HG02973 (cell line): ENCODE results near the gene SAP25.

Experiments used
- ATAC-seq: cut with Tn5 transposase; IDR thresholded peaks from one replicate; pipeline ENCODE4 v1.9.1; 2021; ENCODE audit warnings: moderate library complexity; ENCODE audit not compliant: unreplicated experiment

The SAP25 gene

DNA sequence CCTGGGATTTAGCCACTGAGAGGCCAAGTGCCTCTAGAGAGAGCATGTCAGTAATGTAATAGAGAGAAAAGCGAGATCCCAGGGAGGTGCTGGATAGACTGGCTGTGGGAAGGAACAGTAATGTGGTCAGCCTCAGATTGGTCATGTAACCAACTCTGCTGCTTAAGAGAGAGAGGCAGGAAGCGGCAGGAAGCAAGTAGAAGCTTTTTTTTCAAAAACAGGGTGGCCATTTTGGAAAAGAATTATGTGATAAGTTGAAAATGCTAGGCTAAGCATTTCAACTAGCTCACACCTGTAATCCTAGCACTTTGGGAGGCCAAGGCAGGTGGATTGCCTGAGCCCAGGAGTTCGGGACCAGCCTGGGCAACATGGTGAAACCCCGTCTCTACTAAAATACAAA, 24.7 kb upstream of the SAP25 start:
- no peak for ATAC-seq

DNA sequence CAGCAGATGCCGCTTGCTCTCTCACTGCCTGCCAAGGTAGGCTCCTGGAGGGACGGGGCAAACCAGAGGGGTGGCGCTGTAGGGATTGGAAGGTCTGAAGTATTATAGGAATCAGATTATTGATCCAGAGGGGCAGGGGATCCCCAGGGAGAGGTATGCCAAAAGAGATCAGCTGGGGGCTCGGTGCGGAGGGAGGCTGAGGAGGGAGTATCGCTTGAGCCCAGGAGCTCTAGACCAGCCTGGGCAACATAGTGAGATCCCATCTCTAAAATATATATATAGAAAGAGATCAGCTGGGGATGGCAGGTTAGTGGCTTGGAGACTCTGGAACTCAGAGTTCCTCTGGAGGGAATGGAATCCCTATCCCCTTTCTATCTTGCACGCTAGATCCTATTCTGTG, 21.5 kb upstream of the SAP25 start:
- ATAC-seq, result no peak

DNA sequence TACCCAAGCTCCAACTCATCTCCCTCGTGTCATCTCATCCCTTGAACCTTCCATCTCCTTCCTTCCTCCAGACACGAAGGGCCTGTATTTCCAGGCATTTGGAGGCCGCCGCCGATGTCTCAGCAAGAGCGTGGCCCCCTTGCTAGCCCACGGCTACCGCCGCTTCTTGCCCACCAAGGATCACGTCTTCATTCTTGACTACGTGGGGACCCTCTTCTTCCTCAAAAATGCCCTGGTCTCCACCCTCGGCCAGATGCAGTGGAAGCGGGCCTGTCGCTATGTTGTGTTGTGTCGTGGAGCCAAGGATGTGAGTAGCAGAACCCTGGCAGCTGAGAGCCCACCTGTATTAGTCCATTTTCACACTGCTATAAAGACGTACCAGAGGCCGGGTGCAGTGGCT, 17.9 kb upstream of the SAP25 start:
- ATAC-seq, result no peak

DNA sequence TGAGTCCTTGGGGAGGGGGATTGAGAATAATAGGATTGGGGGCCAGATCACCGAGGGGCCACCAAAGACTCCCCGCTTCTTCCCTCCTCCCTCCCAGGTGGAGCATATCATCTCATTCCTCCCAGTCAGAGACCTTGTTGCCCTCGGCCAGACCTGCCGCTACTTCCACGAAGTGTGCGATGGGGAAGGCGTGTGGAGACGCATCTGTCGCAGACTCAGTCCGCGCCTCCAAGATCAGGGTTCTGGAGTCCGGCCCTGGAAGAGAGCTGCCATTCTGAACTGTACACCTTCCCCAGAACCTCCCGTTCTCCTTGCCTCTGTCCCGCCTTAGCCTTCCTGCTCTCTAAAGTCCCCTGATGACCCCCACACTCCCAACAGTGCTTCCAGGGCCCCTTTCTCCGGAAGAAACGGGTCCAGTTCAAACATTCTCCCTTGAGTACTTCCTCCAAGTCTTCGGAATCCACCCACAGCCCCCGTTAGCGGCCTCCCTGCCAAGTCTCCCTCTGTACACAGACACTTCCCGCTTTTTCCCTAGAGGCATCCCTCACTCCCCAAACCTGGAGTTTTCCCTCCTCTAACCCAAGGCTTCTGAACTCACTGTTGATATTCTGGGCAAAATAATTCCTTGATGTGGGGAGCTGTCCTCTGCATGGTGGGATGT, 16.5 kb upstream of the SAP25 start:
- ATAC-seq, result no peak

DNA sequence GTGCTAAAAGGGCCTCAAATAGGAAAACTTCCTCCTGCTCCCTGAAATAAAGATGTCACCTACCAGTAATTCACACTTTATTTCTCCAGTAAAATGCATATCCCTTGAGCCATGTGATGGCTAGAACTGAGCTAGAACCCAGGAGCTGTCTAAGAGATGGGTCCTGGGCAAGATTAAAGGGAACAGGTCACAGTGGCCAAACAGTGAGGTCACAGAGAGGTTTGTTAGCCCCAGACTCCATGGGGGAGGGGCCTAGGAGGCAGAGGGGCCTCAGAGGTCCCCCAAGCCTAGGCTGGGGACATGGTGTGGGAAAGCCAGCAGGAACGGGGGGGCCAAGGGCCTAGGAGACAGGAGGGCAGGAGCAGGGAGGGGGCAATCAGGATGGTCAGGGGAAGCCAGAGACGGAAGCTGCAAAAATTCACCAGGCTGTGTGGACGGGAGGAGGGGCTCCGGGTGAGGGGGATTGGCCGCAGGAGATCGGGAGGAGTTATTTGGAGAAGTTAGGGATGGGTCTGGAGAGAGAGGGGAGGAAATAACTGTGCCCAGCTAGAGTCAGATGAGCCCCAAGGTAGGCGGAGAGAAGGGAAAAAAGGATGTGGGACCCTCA, 15.7 kb upstream of the SAP25 start:
- no peak for ATAC-seq

DNA sequence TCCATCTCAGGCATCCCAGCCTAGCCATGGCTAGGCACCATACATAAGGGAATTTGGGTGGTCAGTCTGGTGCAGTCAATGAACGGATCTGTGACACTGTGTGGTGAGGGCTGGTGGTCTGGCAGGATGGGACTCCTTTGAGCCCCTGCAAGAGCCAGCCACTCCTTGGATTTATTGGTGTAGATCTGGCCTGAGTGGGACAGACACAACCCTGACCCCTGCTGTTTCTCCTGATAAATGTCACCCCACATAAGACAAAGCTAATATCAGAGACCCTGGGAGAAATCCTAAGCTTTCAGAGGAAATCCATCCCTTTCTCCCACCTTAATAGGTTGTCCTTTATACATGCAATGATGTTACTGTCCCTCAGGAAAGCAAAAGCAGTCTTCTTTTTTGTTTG, 14.7 kb upstream of the SAP25 start:
- ATAC-seq, result no peak

DNA sequence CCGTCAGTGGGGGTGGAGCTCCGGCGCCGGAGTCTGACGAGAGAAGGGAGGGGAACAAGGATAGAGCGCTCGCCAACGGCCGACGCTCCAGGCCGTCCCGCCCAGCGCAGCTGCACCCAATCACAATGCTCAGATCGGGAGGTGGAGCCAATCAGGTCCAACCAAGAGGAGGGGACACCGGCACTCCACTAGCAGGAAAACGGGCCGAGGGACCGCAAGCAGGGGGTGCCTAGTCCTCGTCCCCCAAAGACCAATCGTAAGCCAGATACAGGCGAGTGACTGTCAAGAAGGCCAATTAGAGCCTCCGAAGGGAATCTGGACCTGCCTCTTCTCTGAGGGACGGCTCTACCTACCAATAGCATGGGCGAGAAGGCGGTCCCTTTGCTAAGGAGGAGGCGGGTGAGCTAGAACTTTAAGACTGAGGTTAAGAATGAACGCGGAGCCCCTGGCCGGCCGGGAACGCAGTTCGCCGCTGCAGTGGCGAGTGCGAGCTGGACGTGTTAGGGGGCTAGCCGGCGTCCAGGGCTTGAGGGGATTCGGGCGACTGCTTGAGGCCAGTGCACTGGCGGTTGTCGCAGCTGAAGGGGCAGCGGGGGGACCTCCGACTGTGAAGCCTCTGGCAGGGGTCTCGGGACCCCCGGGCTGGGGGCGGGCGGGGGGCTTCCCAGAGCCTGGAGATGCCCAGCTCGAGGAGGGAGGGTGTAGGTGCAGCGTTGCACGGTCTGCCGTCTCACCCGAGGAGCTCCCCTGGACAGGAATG, 12.7 kb upstream of the SAP25 start, which contains the start of gene FBXO24:
Gene FBXO24, plus strand, starts transcription at position 63 of the 760 bp plus-strand sequence. Its CDS starts 298 bp downstream, at position 361.
- ATAC-seq, result peak; percentile 80

DNA sequence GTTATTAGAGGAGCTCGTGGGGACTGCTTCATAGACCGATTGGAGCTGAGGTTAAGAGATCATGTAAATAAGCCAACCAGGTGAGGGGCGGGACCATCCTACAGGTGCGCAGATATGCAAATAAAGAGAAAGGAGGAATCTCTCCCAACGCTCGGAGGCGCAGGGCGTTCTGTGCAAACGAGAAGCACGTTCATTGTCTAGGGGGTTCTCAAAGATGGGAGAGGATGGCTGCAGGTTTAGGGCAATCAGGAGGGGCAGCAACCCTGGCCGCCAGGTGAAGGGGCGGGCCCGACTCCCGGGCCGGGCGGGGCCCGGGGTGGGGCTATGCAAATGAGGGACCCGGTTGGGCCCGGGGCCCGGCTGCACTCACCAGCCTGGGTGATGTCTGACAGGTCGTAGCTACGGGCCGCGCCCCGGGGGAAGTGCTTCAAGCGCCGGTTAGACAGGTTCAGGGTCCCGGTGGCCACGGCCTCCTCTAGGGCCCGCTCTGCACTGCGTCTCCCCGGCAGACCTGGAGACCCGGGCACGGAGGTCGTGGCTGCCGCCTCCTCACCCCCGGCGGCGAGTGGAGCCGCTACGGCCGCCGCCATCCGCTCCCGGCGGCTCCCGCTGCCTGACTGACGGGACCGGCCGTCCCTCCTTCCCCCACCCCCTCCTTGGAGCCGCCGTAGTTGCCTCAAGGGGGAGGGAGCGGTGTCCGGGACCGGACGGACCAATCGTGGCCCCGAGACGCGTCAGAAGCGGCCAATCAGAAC, 12.0 kb upstream of the SAP25 start, which contains the start of gene LRCH4:
Gene LRCH4, minus strand, starts transcription at position 619 of the 755 bp plus-strand sequence. Its CDS starts 29 bp downstream, at position 590.
- ATAC-seq, result peak; percentile 14

DNA sequence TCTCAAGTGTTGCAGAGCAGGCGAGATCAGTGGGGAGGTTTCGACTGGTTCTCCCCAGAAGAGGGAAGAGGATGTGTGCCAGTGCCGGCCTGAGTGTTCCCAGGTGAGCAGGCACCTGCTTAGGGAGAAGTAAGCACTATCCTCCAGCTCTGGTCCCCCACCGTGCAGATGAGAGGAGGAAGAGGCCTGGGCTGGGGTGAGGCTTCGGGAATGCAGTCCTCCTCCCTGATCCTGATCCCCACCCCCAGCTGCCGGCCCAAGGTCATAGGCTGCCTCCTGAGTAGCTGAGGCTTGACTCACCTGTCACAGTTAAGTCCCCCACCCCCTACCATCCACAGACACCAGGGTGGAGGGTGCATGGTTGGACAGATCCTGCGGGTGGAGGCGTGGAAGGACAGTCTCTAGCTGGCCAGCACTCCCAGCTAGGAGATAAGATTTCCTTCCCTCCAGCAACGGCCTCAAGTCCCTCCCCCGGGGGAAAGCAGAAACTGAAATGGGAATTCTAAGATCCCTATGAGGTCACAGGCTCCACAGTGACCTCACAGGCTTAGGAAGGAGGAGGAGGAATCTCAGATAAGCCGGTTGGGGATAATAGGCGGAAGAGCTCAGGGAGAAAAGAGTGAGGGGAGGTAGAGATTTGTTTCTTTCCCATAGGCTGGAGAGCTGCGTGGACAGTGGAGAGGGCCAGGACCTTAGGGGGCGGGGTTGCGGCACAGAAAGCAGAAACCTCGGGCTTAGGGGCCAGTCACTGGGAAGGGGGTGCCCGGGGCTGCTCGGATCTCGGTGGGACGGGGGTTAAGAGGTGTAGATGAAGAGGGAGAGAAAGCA, 11.2 kb upstream of the SAP25 start:
- ATAC-seq, result no peak

DNA sequence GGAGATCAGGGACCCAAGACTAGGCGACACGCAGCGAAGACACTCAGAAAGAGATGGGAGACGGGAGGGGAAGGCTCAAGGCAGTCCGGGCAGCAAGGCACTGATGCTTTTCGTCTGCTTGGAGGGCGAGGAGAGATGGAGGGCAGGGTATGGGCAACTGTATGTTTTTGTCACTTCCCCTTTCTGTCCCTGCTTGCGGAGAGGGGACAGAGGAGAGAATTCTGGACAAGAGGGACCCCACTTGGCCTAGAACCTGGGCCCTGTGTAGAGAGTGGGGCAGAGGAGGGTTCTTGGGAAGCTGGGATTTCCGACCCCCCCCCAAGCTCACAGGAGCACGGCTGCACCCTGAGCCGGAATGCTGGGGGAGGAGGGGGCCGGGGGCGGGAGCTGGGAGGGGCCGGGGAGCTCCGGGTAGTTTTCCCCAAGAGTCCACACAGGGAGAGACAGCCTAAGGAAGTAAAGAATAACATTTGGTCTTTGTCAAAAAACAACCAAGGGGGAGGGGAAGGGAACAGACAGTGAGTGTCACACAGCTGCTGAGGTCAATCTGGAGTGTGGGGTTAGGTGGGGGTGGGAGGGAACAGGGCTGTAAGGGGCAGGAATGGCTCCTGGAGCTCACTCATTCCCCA, 10.5 kb upstream of the SAP25 start:
- ATAC-seq, result no peak

DNA sequence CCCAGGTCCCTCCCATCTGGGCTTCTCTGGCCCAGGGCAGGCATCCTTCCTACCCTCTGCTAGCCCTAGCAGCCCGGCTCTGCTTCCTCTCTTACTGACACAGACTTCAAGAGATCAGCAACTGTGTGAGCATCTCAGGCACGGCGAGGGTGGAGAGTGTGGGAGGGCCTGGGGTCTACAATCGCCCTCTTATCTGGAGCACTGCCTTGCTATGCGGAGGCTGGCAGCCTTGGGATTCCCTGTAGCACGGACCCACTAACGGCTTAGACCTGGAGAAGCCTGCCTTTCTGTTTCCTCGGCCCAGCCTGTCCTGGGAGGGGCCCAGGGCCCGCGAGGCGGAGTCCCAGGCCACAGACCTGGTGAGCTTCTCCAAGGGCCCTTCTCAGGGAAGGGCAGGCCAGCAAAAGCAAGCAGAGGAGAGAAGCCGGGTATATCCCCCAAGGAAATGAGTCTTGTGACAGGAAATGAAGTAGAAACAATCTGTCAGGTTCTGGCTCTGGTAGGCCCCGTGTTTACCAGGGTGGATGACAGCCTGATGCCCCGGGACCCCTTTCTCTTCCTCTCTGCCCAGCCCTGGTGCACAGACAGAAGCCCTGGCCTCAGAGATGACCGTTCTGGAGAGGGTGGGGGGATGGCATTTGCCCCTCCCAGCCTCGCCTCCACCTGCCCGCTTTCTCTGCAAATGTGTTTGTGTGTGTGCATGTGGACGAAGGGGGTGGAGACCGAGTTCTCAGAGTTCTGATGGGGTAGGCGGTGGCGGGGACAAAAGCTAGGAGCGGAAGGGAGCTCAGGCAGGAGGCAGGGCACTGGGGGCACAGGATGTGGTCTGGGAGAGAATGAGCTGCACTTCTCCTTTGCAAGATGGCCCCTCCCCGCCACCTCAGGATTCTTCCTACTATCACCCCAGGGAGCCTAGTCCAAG, 9.7 kb upstream of the SAP25 start:
- no peak for ATAC-seq

DNA sequence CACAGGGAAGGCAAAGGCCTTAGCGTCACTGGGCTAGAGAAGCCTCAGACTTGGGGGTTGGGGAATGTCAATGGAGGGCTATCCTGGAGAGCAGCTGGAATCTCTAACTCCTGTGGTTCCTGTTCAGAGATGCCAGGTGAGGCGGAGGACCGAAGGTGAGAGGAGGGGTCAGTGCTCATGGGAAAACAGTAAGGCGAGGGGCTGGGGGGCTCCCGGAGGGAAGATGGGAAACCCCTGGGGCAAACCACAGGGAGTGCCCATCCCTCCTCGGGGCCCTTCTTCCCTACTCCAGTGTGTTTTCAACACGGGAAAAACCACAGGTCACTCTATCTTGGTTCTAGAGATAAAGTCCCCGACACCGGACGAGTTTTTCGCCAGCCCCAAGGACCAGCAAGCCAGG, 8.9 kb upstream of the SAP25 start:
- ATAC-seq, result no peak

DNA sequence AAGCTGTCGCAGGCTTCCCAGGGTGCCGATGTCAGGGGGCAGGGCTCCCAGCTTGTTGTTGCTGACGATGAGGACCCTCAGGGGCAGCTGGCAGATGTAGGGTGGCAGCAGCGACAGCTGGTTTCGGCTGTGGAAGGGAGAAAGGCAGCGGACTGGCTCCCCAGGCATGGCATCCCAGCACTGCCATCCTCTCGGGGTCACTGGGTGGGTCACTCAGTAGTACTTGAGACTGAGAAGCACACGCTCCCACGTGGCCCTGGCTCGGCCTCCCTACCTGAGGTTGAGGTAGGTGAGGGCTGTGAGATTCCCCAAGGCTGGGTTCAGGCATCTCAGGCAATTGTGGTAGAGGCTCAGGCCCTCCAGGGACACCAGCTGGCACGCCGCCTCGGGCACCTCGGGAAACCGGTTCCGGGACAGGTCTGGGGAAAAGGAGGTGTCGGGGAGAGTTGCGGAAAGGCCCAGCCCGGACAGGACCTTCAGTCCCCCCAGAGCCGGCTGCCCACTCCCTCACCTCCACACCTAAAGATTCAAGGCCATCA, 8.4 kb upstream of the SAP25 start:
- ATAC-seq, result no peak

DNA sequence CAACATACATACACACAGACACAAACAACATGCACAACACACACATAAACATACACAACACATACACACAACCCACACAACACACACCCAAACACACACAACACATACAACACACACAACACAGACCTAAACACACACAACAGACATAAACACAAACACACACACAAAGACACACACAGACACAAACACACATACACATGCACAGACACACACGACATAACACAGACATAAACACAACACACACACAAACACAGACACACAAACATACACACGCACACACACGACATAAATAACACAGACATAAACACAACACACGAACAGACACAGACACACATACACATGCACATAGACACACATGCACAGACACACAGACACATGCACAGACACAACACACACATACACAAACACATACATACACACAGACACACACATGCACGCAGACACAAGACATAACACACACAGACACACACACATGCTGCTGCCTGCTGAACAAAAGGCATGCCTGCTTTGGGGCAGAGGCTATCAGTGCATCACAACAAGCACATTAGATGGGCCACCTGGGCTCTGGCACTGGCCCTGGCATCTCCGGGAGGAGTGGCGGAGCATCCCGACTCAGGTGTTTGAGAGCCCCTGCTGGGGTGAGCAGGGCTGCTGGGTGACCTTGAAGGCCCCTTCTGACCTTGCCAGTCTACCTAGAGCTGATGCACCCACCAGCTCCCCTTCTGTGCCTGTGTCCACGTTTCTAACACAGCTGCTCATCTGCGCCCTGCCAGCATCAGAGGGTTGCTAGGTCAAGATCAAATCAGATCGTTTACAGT, 7.0 kb upstream of the SAP25 start:
- no peak for ATAC-seq

DNA sequence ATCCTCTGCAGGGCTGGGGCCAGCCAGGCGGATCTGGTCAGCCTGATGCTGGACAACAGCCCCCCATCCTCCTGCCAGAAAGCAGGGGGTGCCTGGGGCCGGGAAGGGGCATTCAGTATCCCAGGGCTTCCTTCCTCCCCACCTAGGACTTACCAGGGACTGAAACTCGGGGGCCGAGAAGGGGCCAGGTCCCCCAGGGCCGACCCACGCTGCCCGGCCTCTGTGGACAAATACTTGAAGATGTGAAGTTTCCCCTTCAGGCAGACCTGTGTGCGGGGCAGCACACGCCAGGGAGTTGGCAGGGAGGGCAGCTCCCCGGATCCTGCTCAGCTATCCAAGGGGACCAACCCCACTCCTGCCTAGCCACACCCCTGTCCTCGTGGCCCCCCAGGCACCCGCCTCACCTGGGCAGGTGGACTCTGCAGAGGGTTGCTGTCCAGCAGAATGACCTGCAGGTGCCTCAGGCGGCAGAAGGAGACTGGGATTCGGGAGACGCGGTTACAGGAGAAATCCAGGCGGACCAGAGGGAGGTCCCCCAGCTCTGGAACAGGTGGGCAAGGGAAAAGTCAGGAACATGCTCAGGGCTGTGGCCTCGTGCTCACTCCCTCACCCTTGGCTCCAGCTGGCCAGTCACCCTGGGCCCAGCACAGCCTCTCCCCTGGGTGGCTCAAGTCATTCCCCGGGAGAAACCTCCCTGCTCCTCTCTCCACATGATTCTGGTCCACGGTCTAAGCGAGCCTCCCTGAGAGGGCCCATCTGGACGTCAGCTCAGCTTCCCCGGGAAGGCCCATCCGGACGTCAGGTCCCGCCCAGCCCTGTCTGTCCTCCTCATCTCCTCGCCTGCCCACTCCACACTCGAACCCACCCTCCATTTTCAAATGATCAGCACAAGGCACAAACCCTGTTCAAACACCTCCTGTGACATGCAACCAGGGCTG, 4.8 kb upstream of the SAP25 start:
- no peak for ATAC-seq

DNA sequence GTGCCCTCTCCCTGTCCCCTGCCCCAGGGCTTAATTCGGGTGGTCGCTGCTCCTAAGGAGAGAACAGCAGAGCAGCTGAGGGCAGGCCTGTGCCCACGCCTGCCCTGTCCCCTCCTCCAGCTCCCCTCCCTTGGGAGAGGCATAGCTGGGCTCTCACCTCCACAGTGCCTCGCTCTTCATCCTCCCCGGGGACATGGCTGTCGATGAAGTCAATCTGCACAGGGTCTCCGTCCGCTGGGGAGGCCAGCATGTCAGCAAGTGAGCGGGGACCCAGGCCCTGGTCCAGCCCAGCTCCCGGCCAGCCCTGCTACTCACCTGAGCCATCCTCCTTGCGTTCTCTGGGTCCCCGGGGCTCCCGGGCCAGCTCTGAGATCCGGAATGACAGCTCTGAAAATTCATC, 3.8 kb upstream of the SAP25 start:
- ATAC-seq, result no peak

DNA sequence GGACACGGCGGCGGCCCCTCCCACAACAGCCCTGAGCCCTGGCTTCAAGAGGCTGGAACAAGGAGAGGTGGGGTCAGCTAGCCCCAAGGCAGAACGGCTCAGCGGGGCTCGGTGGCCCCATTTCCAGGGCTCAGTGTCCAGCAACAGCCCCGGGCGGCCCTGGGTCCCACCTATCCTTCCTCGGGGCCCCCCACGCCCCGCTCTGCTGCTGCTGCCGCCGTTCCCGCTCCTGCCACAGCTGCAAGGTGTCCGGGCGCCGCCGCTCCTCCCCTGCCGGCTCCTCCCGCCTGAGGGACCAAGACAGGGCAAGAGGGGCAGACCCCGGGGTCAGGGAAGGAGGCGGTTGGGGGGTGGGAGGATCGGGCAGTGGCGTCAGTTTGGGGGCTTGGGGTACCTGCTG, 3.4 kb upstream of the SAP25 start:
- ATAC-seq, result no peak
